ENCODE measurements around the gene FOXP1. TPM values are rescaled to one million over a fixed set of nuclear protein-coding genes. Genes with fewer than 3 reads are reported as not detected.

FOXP1 gene
- total RNA-seq, 4 donors from 2014 or later: 169 to 300 (median 202) TPM

DNA sequence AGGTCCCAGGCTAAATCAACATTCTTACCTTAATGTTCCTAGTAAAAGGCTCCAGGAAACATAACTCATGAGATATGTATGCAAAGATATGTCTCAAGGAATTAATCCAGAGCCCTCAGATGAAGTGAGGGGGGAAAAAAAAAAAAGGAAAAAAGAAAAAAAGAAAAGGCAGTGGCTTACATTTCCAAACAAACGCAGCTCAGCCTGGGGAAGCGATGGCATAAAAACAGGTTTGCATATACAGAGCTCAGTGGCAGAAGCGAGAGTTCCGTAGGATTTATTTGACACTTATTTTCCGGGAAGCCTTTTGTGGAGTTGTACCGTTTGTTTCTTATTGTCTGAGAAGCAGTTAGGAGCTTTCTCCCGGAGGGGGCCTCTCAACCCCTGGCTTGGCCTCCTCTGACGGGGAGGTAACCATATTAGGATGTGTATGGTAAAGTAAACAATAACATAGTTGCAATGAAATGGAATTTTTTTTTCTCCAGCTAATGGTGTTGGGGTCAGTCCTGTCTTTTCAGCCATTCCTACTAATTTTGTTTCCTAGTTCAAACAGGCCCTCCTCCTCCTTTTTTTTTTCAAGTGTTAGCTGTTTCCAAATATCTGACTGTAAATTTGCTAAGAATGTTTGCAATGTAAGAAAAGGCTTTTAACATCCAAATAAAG, 338.6 kb downstream of the FOXP1 start:
- WGBS, 2 donors (ENCODE audit: low coverage in 1 of 2): 2 to 9% methylated on average over 7 to 8 of the region's 8 CpGs
- peak overlapping the region; percentile 45 to 49 for H3K4me3 ChIP-seq
- no peaks in the 10 kb centered on the region for H3K27me3 ChIP-seq
- ATAC-seq: peak; percentile 71
- H3K4me1 ChIP-seq: peaks cover 2 to 91% (median 4%) of the 10 kb centered on the region in 3 donors
- H3K36me3 ChIP-seq: no peaks in the 10 kb centered on the region
- no peak for TF ChIP-seq EP300 (IDR thresholded peaks at IDR 0.05)
- TF ChIP-seq POLR2AphosphoS5 (IDR thresholded peaks at IDR 0.05): peak; percentile 74
- TF ChIP-seq POLR2A (IDR thresholded peaks at IDR 0.05): no peak
- TF ChIP-seq CTCF (IDR thresholded peaks at IDR 0.05): no peak
- peak overlapping the region; percentile 64 to 86 (median 82) for H3K27ac ChIP-seq
- no peaks in the 10 kb centered on the region for H3K9me3 ChIP-seq

GRCh38 chr3:71244153-71244825, 339.2 kb downstream of the FOXP1 start:
- 12 to 32% methylated on average over 8 to 9 of the region's 9 CpGs for WGBS, 2 donors (ENCODE audit: low coverage in 1 of 2)
- peaks cover 2 to 91% (median 4%) of the 10 kb centered on the region in 3 donors for H3K4me1 ChIP-seq
- no peaks in the 10 kb centered on the region for H3K27me3 ChIP-seq
- TF ChIP-seq POLR2A (IDR thresholded peaks at IDR 0.05) (no peak), EP300 (IDR thresholded peaks at IDR 0.05) (no peak), CTCF (IDR thresholded peaks at IDR 0.05) (peak in 2 of 4 experiments; percentile 17 to 41), POLR2AphosphoS5 (IDR thresholded peaks at IDR 0.05) (peak; percentile 64)
- no peaks in the 10 kb centered on the region for H3K36me3 ChIP-seq
- peak overlapping the region; percentile 64 to 86 (median 82) for H3K27ac ChIP-seq
- ATAC-seq: peak; percentile 82
- no peaks in the 10 kb centered on the region for H3K9me3 ChIP-seq
- H3K4me3 ChIP-seq: peak overlapping the region; percentile 45 to 49

DNA sequence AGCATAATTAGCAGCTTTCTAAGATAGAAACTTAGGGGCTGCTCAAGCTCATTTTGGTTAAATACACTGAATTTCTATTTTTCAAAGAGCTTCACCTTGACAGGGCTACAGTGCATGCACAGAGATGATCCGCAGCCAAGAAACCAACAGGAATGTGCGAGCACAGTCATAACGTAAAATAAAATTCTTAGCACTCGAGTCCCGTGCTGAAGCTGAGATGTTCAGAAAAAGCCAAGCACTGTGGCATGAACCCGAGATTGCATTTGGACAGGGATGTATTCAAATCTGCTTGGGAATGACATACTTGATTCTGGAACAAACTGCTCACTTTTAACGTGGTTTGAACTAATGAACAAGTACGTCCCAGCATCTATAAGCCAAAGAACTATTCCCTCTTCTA, 340.3 kb downstream of the FOXP1 start:
- H3K36me3 ChIP-seq: no peaks in the 10 kb centered on the region
- no peaks in the 10 kb centered on the region for H3K27me3 ChIP-seq
- WGBS, 2 donors (ENCODE audit: low coverage in 1 of 2): 22 to 38% methylated on average over 8 of the region's 8 CpGs
- H3K4me3 ChIP-seq: peak overlapping the region; percentile 45 to 49
- H3K4me1 ChIP-seq: peaks cover 2 to 91% (median 4%) of the 10 kb centered on the region in 3 donors
- TF ChIP-seq CTCF (IDR thresholded peaks at IDR 0.05) (no peak), POLR2AphosphoS5 (IDR thresholded peaks at IDR 0.05) (peak; percentile 61)
- peak overlapping the region; percentile 64 to 86 (median 82) for H3K27ac ChIP-seq
- peak; percentile 28 for ATAC-seq
- no peaks in the 10 kb centered on the region for H3K9me3 ChIP-seq

DNA sequence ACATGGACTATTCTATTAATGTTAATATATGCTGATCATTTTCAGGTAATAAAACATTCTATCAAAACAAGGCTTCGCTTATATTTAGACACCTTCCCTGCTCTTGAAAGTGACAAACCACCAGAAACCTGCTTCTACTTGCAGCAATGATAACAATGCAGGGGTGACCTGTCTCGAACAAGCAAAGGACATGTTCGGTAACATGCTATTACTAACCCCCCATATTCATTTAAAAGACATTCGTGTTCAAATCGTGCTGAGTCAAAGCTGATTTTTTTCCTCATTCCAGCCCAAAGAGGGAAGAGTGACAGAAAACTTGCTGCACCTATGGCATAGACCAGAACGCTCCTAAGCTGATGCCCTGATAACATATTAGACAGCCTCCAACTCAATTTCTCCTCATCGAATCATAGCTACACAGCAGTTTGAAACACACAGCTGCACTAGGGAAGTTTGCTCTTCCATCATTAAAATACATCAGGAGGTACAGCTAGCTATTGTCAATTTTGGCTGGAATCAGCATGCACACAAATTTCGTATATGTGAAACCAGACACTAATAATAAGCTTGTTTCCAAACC, 341.5 kb downstream of the FOXP1 start:
- H3K4me3 ChIP-seq: peak overlapping the region; percentile 21 to 49
- WGBS, 2 donors (ENCODE audit: low coverage in 1 of 2): 18 to 62% methylated on average over 8 of the region's 8 CpGs
- TF ChIP-seq POLR2AphosphoS5 (IDR thresholded peaks at IDR 0.05) (no peak), EP300 (IDR thresholded peaks at IDR 0.05) (no peak), POLR2A (IDR thresholded peaks at IDR 0.05) (no peak), CTCF (IDR thresholded peaks at IDR 0.05) (no peak)

More for the DNA sequence above, 341.5 kb downstream of the FOXP1 start:
- Histone ChIP-seq H3K9me3 (no peaks in the 10 kb centered on the region), H3K27me3 (no peaks in the 10 kb centered on the region), H3K36me3 (no peaks in the 10 kb centered on the region), H3K27ac (peak overlapping the region; percentile 64 to 86 (median 74)), H3K4me1 (peaks cover 2 to 92% (median 4%) of the 10 kb centered on the region in 3 donors)
- ATAC-seq: no peak
